ENCODE measurements around the gene GRID1.

GRID1 gene

DNA sequence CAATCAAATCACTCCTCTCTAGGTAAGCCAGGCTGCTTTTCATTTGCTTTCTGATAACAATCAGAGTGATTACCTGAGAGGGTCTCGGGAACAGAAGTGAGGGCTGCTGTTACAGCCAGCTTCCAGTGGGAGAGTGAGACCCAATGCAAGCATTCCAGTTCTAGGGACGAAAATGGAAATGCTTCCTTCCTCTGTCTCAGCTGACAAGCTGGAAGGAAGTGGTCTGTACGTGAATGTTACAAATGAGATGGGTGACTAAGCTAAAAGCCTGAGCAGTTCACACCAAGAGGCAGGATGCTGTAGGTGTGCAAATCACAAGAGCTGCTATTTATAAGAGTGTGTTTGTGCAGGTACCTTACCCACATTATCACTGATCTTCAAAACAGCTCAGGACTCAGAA, 772.4 kb downstream of the GRID1 start:
- DNase-seq (ENCODE audit: low read depth), result no peak

- no peak for DNase-seq (ENCODE audit: low read depth)
Measured at GRCh38 chr10:85593226-85593772, 773.3 kb downstream of the GRID1 start.

- no peak for DNase-seq (ENCODE audit: low read depth)
Measured at GRCh38 chr10:85581371-85581770, 785.2 kb downstream of the GRID1 start.

DNA sequence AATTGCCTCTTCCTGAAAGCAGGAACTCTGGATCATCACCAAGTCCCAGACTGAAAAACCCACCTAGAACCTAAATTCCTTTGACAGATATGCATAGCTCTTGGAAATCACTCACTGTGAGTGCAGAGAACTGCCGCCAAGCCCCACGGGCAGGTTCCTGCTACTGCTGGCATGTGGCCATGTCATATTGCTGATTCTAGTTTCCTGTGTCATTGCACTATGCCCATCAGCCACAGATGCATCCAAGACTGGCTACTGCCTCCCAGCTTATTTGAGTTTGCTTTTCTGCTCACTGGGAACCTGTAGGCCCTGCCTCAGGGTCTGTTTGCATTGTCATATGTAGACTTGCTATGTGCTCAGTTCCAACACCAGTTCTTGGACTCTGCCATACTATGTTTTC, 786.0 kb downstream of the GRID1 start:
- no peak for DNase-seq (ENCODE audit: low read depth)

DNA sequence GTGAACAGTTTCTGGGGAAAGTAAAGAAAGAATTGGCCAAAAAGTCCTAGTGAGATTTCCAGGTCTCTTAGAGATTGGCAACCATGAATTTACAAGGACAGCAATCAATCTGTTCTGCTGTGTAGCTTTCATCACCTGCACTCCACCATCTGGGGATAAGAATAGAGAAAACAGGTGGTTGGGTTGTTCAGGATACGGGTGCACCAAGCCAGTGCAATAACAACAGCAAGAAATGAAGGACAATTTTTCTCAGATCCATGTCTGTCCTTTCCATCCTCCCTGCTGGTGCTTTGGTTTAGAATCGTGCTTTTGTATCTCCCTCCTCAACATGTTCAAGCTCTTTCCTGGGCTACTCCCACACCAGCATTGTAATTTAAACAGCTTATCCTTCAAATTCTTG, 787.7 kb downstream of the GRID1 start:
- DNase-seq (ENCODE audit: low read depth), result no peak

DNA sequence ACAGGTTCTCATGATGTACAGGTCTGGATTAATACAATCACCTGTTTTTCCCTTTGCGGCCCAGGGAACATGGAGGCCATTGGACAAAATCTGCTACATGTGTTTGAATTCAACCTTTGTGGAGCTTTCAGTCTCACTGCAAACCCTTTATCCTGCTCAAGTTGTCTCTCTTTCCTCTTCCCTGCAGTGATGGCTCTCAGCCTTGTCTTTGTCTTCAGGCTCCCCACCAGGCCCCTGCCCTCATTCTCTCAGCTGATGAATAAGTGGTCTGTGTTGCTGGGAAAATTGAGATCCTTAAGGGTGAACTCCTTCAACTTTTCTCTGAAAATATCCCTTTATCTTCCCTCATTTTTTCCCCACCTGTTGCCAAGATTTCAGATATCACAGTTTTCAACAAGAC, 791.2 kb downstream of the GRID1 start:
- DNase-seq (ENCODE audit: low read depth), result no peak

- no peak for DNase-seq (ENCODE audit: low read depth)
Measured at GRCh38 chr10:85570871-85571270, 795.7 kb downstream of the GRID1 start.

- no peak for DNase-seq (ENCODE audit: low read depth)
Measured at GRCh38 chr10:85565381-85565780, 801.2 kb downstream of the GRID1 start.

GRCh38 chr10:85558533-85558932, 808.1 kb downstream of the GRID1 start:
- DNase-seq (ENCODE audit: low read depth), result no peak

DNA sequence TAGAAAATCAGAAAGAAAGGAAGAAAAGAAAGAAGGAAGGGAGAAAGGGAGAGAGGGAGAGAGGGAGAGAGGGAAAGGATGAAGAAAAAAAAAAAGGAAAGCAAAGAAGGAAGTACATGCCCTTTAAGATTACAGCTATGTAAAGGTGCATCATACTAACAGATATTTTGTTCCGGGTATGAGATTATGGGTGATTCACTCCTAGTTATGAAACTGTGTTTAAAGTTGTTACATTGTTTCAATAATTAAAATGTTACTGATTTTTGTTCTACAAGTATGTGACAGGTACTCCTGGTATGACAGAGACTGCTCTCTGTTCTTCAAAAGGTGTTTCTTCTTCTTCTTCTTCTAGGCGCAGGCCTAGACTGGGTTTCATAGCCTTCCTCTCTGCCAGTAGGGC, 808.9 kb downstream of the GRID1 start:
- DNase-seq (ENCODE audit: low read depth), result no peak

- no peak for DNase-seq (ENCODE audit: low read depth)
Measured at GRCh38 chr10:85557077-85557476, 809.5 kb downstream of the GRID1 start.
